CD14-positive monocyte (primary cell): Measurements from ENCODE around the gene MYZAP. TPM values are rescaled to one million over a fixed set of nuclear protein-coding genes. Genes with fewer than 3 reads are reported as not detected.

ENCODE experiments used
- DNase-seq, 3 donors: peaks; one replicate each; pipeline ENCODE4 v3.0.0-alpha.2; 2011 to 2022
- H2AFZ ChIP-seq: 2 replicates; pipeline ENCODE4 v1.6.0; 2012; ENCODE audit warnings: mild to moderate bottlenecking, low read depth, low read length, inconsistent platforms; ENCODE audit not compliant: insufficient read depth, poor library complexity, severe bottlenecking
- H3K27ac ChIP-seq, 2 donors: 1 replicate in 1 of 2; 2 replicates in 1 of 2; pipeline ENCODE4 v1.5.1; 2012 to 2013; ENCODE audit warnings: low read length in 2 of 2, control low read depth in 1 of 2, inconsistent platforms in 1 of 2, low read depth in 1 of 2, mild to moderate bottlenecking in 1 of 2
- H3K27me3 ChIP-seq, 2 donors: one replicate each; pipeline versions ENCODE4 v1.6.0 to v1.6.1; 2011 to 2013; ENCODE audit warnings: low read length in 2 of 2; ENCODE audit not compliant: control insufficient read depth in 2 of 2, insufficient read depth in 2 of 2
- H3K36me3 ChIP-seq, 2 donors: replicated peaks in 1 of 2; 1 replicate in 1 of 2; 2 replicates in 1 of 2; pipeline versions ENCODE4 v1.5.1 to v1.6.1; 2012 to 2013; ENCODE audit warnings: low read length in 2 of 2, control low read depth in 1 of 2, inconsistent platforms in 1 of 2, mild to moderate bottlenecking in 1 of 2; ENCODE audit not compliant: insufficient read depth in 2 of 2, control insufficient read depth in 1 of 2
- H3K4me1 ChIP-seq, 2 donors: 1 replicate in 1 of 2; 2 replicates in 1 of 2; pipeline versions ENCODE4 v1.5.1 to v1.6.1; 2012 to 2013; ENCODE audit warnings: low read length in 2 of 2, control low read depth in 1 of 2, inconsistent platforms in 1 of 2, mild to moderate bottlenecking in 1 of 2, moderate library complexity in 1 of 2; ENCODE audit not compliant: insufficient read depth in 2 of 2, control insufficient read depth in 1 of 2
- H3K4me2 ChIP-seq: replicated peaks from 2 replicates; pipeline ENCODE3; 2012; ENCODE audit warnings: low read length, moderate library complexity, mild to moderate bottlenecking; ENCODE audit not compliant: poor library complexity, severe bottlenecking; ENCODE audit errors: extremely low read depth
- H3K4me3 ChIP-seq, 3 experiments: fragments of 200-600 bp in 1 of 3; sonication (generic) in 1 of 3; replicated peaks in 1 of 3; 1 replicate in 2 of 3; 2 replicates in 1 of 3; pipeline ENCODE4 v1.5.1; 2011 to 2013; ENCODE audit warnings: low read length in 3 of 3, mild to moderate bottlenecking in 3 of 3, control low read depth in 2 of 3, low read depth in 2 of 3, inconsistent platforms in 1 of 3, moderate library complexity in 1 of 3
- H3K79me2 ChIP-seq: 2 replicates; pipeline ENCODE4 v1.6.0; 2012; ENCODE audit warnings: mild to moderate bottlenecking, control low read depth, inconsistent platforms, low read length, moderate library complexity; ENCODE audit not compliant: insufficient read depth
- H3K9ac ChIP-seq: 2 replicates; pipeline ENCODE4 v1.6.0; 2017; ENCODE audit warnings: low read length, mild to moderate bottlenecking; ENCODE audit not compliant: insufficient read depth, poor library complexity, severe bottlenecking
- H3K9me3 ChIP-seq, 2 donors: replicated peaks in 1 of 2; 1 replicate in 1 of 2; 2 replicates in 1 of 2; pipeline versions ENCODE4 v1.5.1 to v1.6.1; 2012 to 2013; ENCODE audit warnings: low read length in 2 of 2, control low read depth in 1 of 2; ENCODE audit not compliant: control insufficient read depth in 1 of 2, insufficient read depth in 1 of 2
- H4K20me1 ChIP-seq: 2 replicates; pipeline ENCODE4 v1.6.0; 2012; ENCODE audit warnings: mild to moderate bottlenecking, low read length, control low read depth, moderate library complexity; ENCODE audit not compliant: insufficient read depth
- H3K27ac Mint-ChIP-seq, 7 donors: one replicate each; pipeline ENCODE4 v1.8.0; 2020; ENCODE audit warnings: mild to moderate bottlenecking in 7 of 7, mixed read lengths in 7 of 7, moderate library complexity in 6 of 7, inconsistent platforms in 2 of 7
- H3K27me3 Mint-ChIP-seq, 3 donors: one replicate each; pipeline ENCODE4 v1.8.0; 2021 to 2022; ENCODE audit warnings: low read depth in 3 of 3, mild to moderate bottlenecking in 3 of 3, mixed read lengths in 3 of 3, moderate library complexity in 3 of 3, inconsistent platforms in 1 of 3
- H3K36me3 Mint-ChIP-seq, 2 donors: one replicate each; pipeline ENCODE4 v1.8.0; 2020; ENCODE audit warnings: mixed read lengths in 2 of 2, inconsistent platforms in 1 of 2, mild to moderate bottlenecking in 1 of 2
- H3K4me1 Mint-ChIP-seq: one replicate; pipeline ENCODE4 v1.8.0; 2020; ENCODE audit warnings: mild to moderate bottlenecking, mixed read lengths
- H3K4me3 Mint-ChIP-seq, 2 donors: one replicate each; pipeline ENCODE4 v1.8.0; 2020; ENCODE audit warnings: mild to moderate bottlenecking in 2 of 2, mixed read lengths in 2 of 2, moderate library complexity in 1 of 2
- H3K9me3 Mint-ChIP-seq, 7 donors: one replicate each; pipeline ENCODE4 v1.8.0; 2020 to 2022; ENCODE audit warnings: mixed read lengths in 7 of 7, mild to moderate bottlenecking in 6 of 7, moderate library complexity in 6 of 7, inconsistent platforms in 2 of 7
- WGBS: methylation state at CpG from one replicate; pipeline ENCODE4 v1.1.5; 2013; ENCODE audit warnings: missing lambda C conversion rate; ENCODE audit not compliant: insufficient coverage; 5-methylcytosine and 5-hydroxymethylcytosine counted together
- intact Hi-C, 2 donors: fragments of 100-400 bp; cut with micrococcal nuclease; formaldehyde crosslinking; loops; one replicate each; pipeline versions ENCODE4 v1.15.0 to v1.15.1; 2023
- polyA plus RNA-seq, 3 donors: library from polyadenylated mRNA; depleted of rRNA in 1 of 3; unstranded in 2 of 3; stranded (reverse) in 1 of 3; fragments of 300-500 nt in 2 of 3; fragments of >200 nt in 1 of 3; fragmentation: Illumina TruSeq in 2 of 3; gene quantifications; 1 replicate in 2 of 3; 2 replicates in 1 of 3; pipeline ENCODE4 v1.2.3, GENCODE V29; 2012 to 2021
- TF ChIP-seq, protein P1 (sequence below): fragments of 200-600 bp; IDR thresholded peaks from one replicate; pipeline ENCODE4 v1.8.0; 2022; ENCODE audit warnings: antibody characterized with exemption, mild to moderate bottlenecking

Gene MYZAP
- polyA plus RNA-seq, 3 donors, result 0.12 to 0.13 TPM; not detected in 1

- H3K27ac ChIP-seq, result no peak overlapping the region
- intact Hi-C loops, result no loop called here
- no peaks in the 10 kb centered on the region for H3K79me2 ChIP-seq
- H3K27ac Mint-ChIP-seq, result no peak overlapping the region
- H3K4me3 Mint-ChIP-seq, result peak overlapping the region in 1 of 2 donors; percentile 27
- H3K27me3 ChIP-seq, result peaks cover 5 to 17% of the 10 kb centered on the region in 2 donors
- peaks cover 11 to 16% (median 12%) of the 10 kb centered on the region in 3 donors for H3K27me3 Mint-ChIP-seq
- WGBS, result 100% methylated on average over 1 of the region's 5 CpGs
- H3K9me3 Mint-ChIP-seq, result peaks cover 0 to 2% (median 0%) of the 10 kb centered on the region in 7 donors
- H3K4me1 ChIP-seq, result no peaks in the 10 kb centered on the region
- DNase-seq, result no peak
- H3K4me1 Mint-ChIP-seq, result no peaks in the 10 kb centered on the region
- H3K4me2 ChIP-seq, result no peak overlapping the region
- H3K9me3 ChIP-seq, result no peaks in the 10 kb centered on the region
- H3K4me3 ChIP-seq, result no peak overlapping the region
- H3K9ac ChIP-seq, result no peak overlapping the region
- H3K36me3 ChIP-seq, result no peaks in the 10 kb centered on the region
- no peaks in the 10 kb centered on the region for H4K20me1 ChIP-seq
- H3K36me3 Mint-ChIP-seq, result no peaks in the 10 kb centered on the region
- TF ChIP-seq, protein P1, sequence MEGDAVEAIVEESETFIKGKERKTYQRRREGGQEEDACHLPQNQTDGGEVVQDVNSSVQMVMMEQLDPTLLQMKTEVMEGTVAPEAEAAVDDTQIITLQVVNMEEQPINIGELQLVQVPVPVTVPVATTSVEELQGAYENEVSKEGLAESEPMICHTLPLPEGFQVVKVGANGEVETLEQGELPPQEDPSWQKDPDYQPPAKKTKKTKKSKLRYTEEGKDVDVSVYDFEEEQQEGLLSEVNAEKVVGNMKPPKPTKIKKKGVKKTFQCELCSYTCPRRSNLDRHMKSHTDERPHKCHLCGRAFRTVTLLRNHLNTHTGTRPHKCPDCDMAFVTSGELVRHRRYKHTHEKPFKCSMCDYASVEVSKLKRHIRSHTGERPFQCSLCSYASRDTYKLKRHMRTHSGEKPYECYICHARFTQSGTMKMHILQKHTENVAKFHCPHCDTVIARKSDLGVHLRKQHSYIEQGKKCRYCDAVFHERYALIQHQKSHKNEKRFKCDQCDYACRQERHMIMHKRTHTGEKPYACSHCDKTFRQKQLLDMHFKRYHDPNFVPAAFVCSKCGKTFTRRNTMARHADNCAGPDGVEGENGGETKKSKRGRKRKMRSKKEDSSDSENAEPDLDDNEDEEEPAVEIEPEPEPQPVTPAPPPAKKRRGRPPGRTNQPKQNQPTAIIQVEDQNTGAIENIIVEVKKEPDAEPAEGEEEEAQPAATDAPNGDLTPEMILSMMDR, result no peak
- H2AFZ ChIP-seq, result no peak overlapping the region
These were observed 104.4 kb downstream of the MYZAP start for GRCh38 chr15:57696146-57696545.

DNA sequence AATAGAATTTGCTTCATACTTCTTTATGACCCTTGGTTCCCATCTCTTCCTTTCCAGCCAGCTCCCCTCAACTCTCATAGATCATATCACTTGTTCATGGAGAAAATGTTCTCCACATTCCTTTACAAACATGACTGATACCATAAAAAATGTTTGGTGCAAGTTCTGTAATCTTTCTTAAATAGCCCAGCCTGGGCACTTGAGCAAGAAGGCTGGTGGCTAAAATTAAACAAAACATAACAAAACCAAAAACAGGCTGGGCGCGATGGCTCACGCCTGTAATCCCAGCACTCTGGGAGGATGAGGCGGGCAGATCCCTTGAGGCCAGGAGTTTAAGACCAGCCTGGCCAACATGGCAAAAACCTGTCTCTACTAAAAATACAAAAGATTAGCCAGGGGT is 105.9 kb downstream of the MYZAP start:
- peaks cover 0 to 3% (median 0%) of the 10 kb centered on the region in 7 donors for H3K9me3 Mint-ChIP-seq
- Histone ChIP-seq H2AFZ (no peak overlapping the region), H3K4me2 (no peak overlapping the region), H3K36me3 (no peaks in the 10 kb centered on the region), H3K27ac (no peak overlapping the region), H3K4me3 (no peak overlapping the region), H4K20me1 (no peaks in the 10 kb centered on the region), H3K9ac (no peak overlapping the region), H3K4me1 (no peaks in the 10 kb centered on the region), H3K79me2 (no peaks in the 10 kb centered on the region), H3K9me3 (no peaks in the 10 kb centered on the region), H3K27me3 (peaks cover 5 to 29% of the 10 kb centered on the region in 2 donors)
- peaks cover 16 to 18% (median 17%) of the 10 kb centered on the region in 3 donors for H3K27me3 Mint-ChIP-seq
- WGBS, result 100% methylated on average over 4 of the region's 4 CpGs
- TF ChIP-seq, protein P1, result no peak
- no peak for DNase-seq
- no peak overlapping the region for H3K4me3 Mint-ChIP-seq
- intact Hi-C loops, result no loop called here
- no peaks in the 10 kb centered on the region for H3K4me1 Mint-ChIP-seq
- H3K27ac Mint-ChIP-seq, result no peak overlapping the region
- no peaks in the 10 kb centered on the region for H3K36me3 Mint-ChIP-seq
